MM.1S (cell line): ENCODE measurements around the gene ADAMTS9.

Source experiments
- EZH2 ChIP-seq: fragments of 300-600 bp; sonication (generic); optimal IDR thresholded peaks from 2 replicates; pipeline ENCODE3; 2017; ENCODE audit warnings: low read depth, mild to moderate bottlenecking, antibody characterized with exemption, low read length, mixed read lengths
- EZH2phosphoT487 ChIP-seq: fragments of 300-600 bp; sonication (generic); IDR thresholded peaks from 2 replicates; pipeline ENCODE4 v1.6.1; 2018; ENCODE audit warnings: antibody characterized with exemption, low read length
- TF ChIP-seq, protein P1 (sequence below): fragments of 300-600 bp; sonication (generic); IDR thresholded peaks from 2 replicates; pipeline ENCODE4 v1.5.1; 2016; ENCODE audit warnings: antibody characterized with exemption, low read length, mixed read lengths

DNA sequence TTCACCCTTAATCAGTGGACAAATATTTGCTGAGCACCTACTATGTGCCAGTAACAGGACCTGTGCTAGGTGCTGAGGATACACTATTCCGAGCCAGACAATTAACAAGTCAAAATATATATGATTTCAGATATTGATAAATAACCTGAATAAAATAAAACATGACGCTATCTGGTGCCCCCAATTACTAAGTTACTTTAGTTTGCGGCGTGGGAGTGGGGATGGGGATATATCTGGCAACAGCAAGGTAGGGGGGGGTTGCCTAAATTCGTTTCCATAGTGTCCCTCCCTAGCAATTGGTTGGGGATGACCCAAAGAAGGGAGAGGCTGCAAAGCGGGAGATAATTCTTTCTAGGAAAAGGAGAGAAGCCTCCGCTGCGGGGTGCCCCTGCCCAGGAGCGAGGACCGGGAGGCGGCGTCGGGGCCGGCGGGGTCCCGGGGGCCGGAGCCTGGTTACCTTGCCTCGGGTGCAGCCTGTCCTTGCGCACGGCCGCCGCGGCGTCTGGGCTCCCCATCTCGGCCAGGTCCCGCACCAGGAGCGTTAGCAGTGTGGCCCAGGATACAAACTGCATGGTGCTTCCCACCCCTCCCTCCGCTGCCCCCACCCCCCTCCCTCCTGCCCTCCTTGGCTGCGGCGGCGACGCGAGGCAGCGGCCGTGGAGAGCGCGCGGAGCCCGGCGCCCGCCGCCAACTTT, 567 bp downstream of the ADAMTS9 start:
- TF ChIP-seq, protein P1, sequence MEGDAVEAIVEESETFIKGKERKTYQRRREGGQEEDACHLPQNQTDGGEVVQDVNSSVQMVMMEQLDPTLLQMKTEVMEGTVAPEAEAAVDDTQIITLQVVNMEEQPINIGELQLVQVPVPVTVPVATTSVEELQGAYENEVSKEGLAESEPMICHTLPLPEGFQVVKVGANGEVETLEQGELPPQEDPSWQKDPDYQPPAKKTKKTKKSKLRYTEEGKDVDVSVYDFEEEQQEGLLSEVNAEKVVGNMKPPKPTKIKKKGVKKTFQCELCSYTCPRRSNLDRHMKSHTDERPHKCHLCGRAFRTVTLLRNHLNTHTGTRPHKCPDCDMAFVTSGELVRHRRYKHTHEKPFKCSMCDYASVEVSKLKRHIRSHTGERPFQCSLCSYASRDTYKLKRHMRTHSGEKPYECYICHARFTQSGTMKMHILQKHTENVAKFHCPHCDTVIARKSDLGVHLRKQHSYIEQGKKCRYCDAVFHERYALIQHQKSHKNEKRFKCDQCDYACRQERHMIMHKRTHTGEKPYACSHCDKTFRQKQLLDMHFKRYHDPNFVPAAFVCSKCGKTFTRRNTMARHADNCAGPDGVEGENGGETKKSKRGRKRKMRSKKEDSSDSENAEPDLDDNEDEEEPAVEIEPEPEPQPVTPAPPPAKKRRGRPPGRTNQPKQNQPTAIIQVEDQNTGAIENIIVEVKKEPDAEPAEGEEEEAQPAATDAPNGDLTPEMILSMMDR: no peak
- no peak for TF ChIP-seq EZH2
- no peak for TF ChIP-seq EZH2phosphoT487
